ENCODE data around the gene CLHC1. TPM values are rescaled to one million over a fixed set of nuclear protein-coding genes. Genes with fewer than 3 reads are reported as not detected.
"Not testable (repeated sequence)": the region's sequence is repeated elsewhere in the genome, so short reads cannot be mapped to it uniquely, and the experiment has no call there.

CLHC1 gene
- total RNA-seq, 1 donor from 2014 or later: 9.4 TPM

GRCh38 chr2:55235724-55236538 lies 3.8 kb upstream of the CLHC1 start:
- ATAC-seq (no peak), DNase-seq (no peak)
- intact Hi-C loops (cut with micrococcal nuclease): no loop called here

DNA sequence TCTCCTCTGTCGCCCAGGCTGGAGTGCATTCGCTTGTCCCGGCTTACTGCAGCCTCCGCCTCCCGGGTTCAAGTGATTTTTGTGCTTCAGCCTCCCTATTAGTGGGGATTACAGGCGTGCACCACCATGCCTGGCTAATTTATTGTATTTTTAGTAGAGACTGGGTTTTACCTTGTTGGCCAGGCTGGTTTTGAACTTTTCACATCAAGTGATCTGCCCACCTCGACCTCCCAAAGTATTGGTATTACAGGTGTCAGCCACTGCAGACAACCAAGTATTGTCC lies 1.5 kb upstream of the CLHC1 start:
- ATAC-seq (no peak), DNase-seq (no peak)
- intact Hi-C loops (cut with micrococcal nuclease): no loop called here

DNA sequence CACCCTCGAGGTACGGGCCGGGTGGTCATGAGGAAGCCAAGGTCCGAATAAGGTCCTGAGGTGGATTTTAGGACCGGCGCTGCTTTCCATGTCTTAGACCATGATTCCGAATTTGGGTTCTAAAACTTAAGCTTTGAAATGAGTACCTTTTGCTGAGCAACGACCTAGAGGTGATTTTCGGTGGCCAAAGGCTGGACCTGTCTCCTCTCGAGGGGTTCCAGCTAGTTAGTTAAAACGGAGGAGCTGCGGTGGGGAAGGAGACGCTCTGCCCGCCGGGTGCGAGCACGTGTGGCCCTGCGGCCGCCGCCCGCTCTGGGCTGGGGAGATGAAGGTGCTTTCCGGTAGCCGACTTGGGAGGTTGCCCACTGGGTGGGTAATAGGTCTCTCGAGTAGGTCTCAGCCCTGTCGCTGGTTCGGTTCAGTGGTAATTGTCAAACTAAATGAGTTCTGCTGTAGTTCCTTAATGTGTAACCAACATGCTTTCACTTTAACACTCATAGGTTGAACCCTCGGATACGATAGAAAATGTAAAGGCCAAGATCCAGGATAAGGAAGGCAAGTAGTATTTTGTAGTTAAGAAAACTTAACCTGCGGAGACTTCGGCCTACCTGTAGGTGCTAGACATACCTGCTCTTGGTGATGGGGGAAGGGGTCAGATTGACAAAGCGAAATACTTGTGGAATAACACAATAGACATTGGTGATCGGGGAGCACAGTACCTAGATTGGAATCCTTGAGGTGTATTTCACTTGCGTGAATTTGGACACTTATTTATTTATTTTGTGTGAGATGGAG lies 967 bp upstream of the CLHC1 start:
- intact Hi-C loops (cut with micrococcal nuclease): no loop called here

GRCh38 chr2:55231546-55232083 lies 478 bp downstream of the CLHC1 start:
- ATAC-seq (no peak), DNase-seq (no peak)
- intact Hi-C loops (cut with micrococcal nuclease): no loop called here

More for the DNA sequence above, 967 bp upstream of the CLHC1 start:
- peak; percentile 46 for DNase-seq
- ATAC-seq: peak; percentile 4

DNA sequence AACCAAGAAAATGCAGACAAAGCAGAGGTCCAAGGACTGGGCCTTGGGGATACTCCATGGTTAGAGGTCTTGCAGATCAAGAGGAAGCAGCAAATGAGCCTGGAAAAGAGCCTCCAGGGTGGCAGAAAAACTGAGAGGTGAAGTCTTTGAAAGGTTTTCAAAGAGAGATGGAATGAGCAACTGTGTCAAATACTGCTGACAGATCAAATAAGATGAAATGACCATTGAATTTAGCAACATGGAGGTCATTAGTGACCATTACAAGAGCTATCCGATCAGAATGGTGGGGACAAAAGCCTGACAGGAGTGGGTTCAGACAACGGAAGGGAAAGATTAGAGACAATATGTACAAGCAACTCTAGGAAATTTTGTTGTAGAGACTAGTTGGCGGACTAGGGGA lies 1.5 kb downstream of the CLHC1 start:
- ATAC-seq (no peak), DNase-seq (no peak)
- intact Hi-C loops (cut with micrococcal nuclease): no loop called here

DNA sequence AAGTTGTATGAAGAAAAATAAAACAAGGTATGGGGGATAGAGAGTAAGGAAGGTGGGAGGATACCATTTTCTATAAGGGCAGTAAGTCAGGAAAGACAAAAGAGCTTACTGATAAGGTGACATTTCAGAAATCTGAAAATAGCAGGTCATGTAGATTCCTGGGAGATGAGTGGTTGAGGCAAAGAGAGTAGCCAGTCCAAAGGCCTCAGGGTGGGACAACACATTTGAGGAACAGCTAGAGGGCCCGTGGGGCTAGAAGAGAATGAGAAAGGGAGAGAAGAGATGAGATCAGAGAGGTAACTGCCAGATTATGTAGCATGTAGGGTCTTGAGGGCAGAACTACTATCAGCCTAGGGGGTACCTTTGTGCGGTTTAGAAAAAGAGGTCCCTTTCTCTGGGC lies 2.9 kb downstream of the CLHC1 start:
- ATAC-seq: no peak
- no peak for DNase-seq
- intact Hi-C loops (cut with micrococcal nuclease): no loop called here

DNA sequence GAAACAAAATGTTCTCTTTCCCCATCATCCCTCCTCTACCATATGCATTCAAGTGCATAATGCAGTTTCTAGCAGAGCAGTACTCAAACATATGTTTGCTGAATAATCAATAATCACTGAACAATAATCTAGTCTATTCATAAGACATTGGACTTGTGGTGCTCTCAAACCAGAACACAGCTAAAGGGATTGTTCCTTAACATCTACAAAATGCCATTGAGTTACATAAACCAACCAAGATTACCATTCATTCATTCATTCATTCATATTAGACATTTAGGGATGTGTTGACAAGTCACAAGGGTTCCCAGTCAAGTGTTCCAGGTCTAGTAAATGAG lies 3.9 kb downstream of the CLHC1 start:
- intact Hi-C loops (cut with micrococcal nuclease): no loop called here
- ATAC-seq: no peak
- no peak for DNase-seq

- intact Hi-C loops (cut with micrococcal nuclease); DNase-seq; ATAC-seq: not testable (repeated sequence)
Observed at GRCh38 chr2:55227437-55228225, 4.5 kb downstream of the CLHC1 start.

- ATAC-seq: no peak
- intact Hi-C loops (cut with micrococcal nuclease): no loop called here
- no peak for DNase-seq
Observed at GRCh38 chr2:55225481-55226020, 6.5 kb downstream of the CLHC1 start.

GRCh38 chr2:55224761-55225261 lies 7.3 kb downstream of the CLHC1 start:
- intact Hi-C loops (cut with micrococcal nuclease): no loop called here
- peak; percentile 58 for DNase-seq
- ATAC-seq: peak; percentile 44

GRCh38 chr2:55223958-55224760 lies 7.9 kb downstream of the CLHC1 start:
- ATAC-seq (peak; percentile 26), DNase-seq (peak; percentile 38)
- intact Hi-C loops (cut with micrococcal nuclease): no loop called here

DNA sequence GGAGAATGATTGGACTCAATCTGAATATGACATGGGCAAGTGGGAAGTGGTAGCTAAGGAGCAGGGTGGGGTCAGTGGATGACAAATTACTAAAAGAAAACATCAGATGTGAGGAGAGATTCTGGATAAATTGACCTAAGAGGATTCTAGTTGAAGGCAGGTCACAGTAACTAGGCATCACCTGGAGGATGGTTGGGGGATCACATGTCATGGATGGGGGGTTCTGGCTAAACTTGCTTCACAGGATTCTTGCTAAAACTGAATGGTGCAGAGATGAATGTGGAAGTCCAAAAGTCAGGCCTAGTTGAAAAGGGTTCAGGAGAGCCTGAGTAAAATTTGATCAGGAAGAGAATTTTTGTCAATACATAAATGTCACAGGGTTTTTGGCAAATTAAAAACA lies 18.3 kb downstream of the CLHC1 start:
- DNase-seq (no peak), ATAC-seq (no peak)
- intact Hi-C loops (cut with micrococcal nuclease): no loop called here

GRCh38 chr2:55204950-55205349 lies 27.1 kb downstream of the CLHC1 start:
- intact Hi-C loops (cut with micrococcal nuclease): no loop called here
- ATAC-seq: no peak

GRCh38 chr2:55204536-55204935 lies 27.6 kb downstream of the CLHC1 start:
- no peak for DNase-seq
- ATAC-seq: no peak

More at GRCh38 chr2:55204950-55205349, 27.1 kb downstream of the CLHC1 start:
- no peak for DNase-seq

DNA sequence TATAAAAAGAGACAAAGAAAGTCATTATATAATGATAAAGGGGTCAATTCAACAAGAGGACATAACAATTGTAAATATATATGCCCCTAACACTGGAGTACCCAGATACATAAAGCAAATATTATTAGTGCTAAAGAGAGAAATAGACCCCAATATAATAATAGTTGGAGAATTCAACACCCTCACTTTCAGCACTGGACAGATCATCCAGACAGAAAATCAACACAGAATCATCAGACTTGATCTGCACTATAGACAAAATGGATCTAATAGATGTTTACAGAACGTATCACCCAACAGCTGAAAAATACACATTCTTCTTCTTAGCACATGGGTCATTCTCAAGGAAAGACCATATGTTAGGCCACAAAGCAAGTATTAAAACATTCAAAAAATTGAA lies 31.7 kb downstream of the CLHC1 start:
- no peak for ATAC-seq
- intact Hi-C loops (cut with micrococcal nuclease): no loop called here

More at GRCh38 chr2:55204536-55204935, 27.6 kb downstream of the CLHC1 start:
- intact Hi-C loops (cut with micrococcal nuclease): no loop called here

DNA sequence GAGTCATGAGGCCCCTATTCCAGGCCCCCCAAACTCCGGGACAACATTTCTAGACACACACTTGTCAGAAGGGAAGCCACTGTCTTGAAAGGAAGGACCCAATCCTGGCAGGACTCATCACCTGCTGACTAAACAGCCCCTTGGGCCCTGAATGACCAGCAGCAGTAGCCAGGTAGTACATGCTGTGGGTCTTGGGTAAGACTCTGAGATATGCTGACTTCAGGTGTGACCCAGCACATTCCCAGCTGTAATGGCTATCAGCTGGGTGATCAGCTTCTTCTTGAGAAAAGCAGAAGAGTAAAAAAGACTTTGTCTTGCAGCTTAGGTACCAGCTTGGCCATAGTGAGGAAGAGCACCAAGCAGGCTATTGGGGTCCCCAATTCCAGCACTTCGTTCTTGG lies 35.6 kb downstream of the CLHC1 start:
- intact Hi-C loops (cut with micrococcal nuclease): no loop called here
- DNase-seq (no peak), ATAC-seq (no peak)

More for the DNA sequence above, 31.7 kb downstream of the CLHC1 start:
- DNase-seq: no peak

DNA sequence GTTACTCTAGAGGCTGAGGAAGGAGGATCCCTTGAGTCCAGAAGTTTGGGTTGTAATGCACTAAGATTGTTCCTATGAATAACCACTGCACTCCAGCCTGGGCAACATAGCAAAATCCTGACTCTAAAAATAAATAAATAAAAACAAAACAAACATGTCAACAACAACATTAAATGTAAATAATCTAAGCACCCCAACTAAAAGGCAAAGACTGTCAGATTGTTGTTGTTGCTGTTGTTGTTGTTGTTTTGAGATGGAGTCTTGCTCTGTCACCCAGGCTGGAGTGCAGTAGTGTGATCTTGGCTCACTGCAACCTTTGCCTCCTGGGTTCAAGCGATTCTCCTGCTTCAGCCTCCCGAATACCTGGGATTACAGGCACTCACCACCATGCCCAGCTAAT lies 40.2 kb downstream of the CLHC1 start:
- intact Hi-C loops (cut with micrococcal nuclease); ATAC-seq; DNase-seq: not testable (repeated sequence)

GRCh38 chr2:55186837-55187236 lies 45.3 kb downstream of the CLHC1 start:
- ATAC-seq; intact Hi-C loops (cut with micrococcal nuclease); DNase-seq: not testable (repeated sequence)

All from left ventricle myocardium superior (tissue), 1 donor.